ENCODE data around the gene KCND3. TPM values are rescaled to one million over a fixed set of nuclear protein-coding genes. Genes with fewer than 3 reads are reported as not detected.

Gene KCND3
- total RNA-seq, 5 donors from 2014 or later (not counting 1 experiment from before 2014, with no cell fraction given) = not detected

DNA sequence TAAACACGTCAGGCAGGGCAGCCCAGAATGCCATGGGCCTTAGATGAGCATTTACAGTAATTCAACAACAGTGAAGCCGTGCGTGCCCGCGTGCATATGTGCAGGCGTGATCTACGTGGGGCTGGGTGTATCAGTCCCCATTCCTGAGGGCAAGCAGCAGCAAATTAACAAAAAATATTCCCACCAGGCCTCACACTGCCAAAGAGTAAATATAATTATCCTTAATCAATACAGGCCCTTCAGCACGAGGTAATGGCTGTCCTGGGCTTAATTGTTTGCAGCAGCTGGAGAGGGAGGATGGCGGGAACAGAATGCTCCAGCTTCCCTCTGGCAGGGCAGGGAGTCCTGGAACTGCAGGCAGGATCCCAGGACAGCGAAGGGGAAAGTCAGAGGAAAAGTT is 142.0 kb downstream of the KCND3 start:
- Histone ChIP-seq H3K4me3 (ENCODE audit: control insufficient read depth in 1 of 2, extremely low read depth in 1 of 2, low read length in 1 of 2) (no peak overlapping the region), H3K36me3 (ENCODE audit: control insufficient read depth in 2 of 2, extremely low read depth in 1 of 2, insufficient read depth in 1 of 2, low read length in 1 of 2) (no peaks in the 10 kb centered on the region), H3K27me3 (replicated peaks in 1 of 2; ENCODE audit: control insufficient read depth in 2 of 2, extremely low read depth in 1 of 2, insufficient read depth in 2 of 2, low read length in 1 of 2) (peaks cover 2 to 27% of the 10 kb centered on the region in 2 experiments), H3K9me3 (no peaks in the 10 kb centered on the region), H3K27ac (ENCODE audit: low read length) (no peak overlapping the region), H3K4me1 (ENCODE audit: control insufficient read depth in 1 of 2, extremely low read depth in 1 of 2, insufficient read depth in 2 of 2, low read length in 2 of 2) (no peaks in the 10 kb centered on the region)
- CTCF ChIA-PET = no interaction called here
- WGBS (ENCODE audit: insufficient coverage) = 85% methylated on average over 6 of the region's 10 CpGs
- ATAC-seq (replicated peaks in 1 of 4) (no peak), DNase-seq (no peak)
- Mint-ChIP-seq H3K9me3 (no peaks in the 10 kb centered on the region), H3K4me1 (no peaks in the 10 kb centered on the region), H3K4me3 (no peak overlapping the region), H3K27ac (no peak overlapping the region), H3K27me3 (peaks cover 34 to 42% of the 10 kb centered on the region in 2 donors), H3K36me3 (no peaks in the 10 kb centered on the region)
- POLR2A ChIA-PET = no interaction called here

GRCh38 chr1:111846842-111847241 is 142.6 kb downstream of the KCND3 start:
- Mint-ChIP-seq H3K4me3 (no peak overlapping the region), H3K27me3 (peaks cover 34 to 38% of the 10 kb centered on the region in 2 donors), H3K9me3 (no peaks in the 10 kb centered on the region), H3K36me3 (no peaks in the 10 kb centered on the region), H3K27ac (no peak overlapping the region), H3K4me1 (no peaks in the 10 kb centered on the region)
- CTCF ChIA-PET = no interaction called here
- Histone ChIP-seq H3K27ac (ENCODE audit: low read length) (no peak overlapping the region), H3K9me3 (no peaks in the 10 kb centered on the region), H3K4me3 (ENCODE audit: control insufficient read depth in 1 of 2, extremely low read depth in 1 of 2, low read length in 1 of 2) (no peak overlapping the region), H3K4me1 (ENCODE audit: control insufficient read depth in 1 of 2, extremely low read depth in 1 of 2, insufficient read depth in 2 of 2, low read length in 2 of 2) (no peaks in the 10 kb centered on the region), H3K36me3 (ENCODE audit: control insufficient read depth in 2 of 2, extremely low read depth in 1 of 2, insufficient read depth in 1 of 2, low read length in 1 of 2) (no peaks in the 10 kb centered on the region), H3K27me3 (replicated peaks in 1 of 2; ENCODE audit: control insufficient read depth in 2 of 2, extremely low read depth in 1 of 2, insufficient read depth in 2 of 2, low read length in 1 of 2) (peaks cover 2 to 27% of the 10 kb centered on the region in 2 experiments)
- POLR2A ChIA-PET = no interaction called here
- ATAC-seq (replicated peaks in 1 of 4) = no peak
- 78% methylated on average over 1 of the region's 8 CpGs for WGBS (ENCODE audit: insufficient coverage)
- DNase-seq = no peak

- Mint-ChIP-seq H3K4me1 (no peaks in the 10 kb centered on the region), H3K9me3 (no peaks in the 10 kb centered on the region), H3K27ac (no peak overlapping the region), H3K4me3 (no peak overlapping the region), H3K27me3 (peaks cover 16 to 20% of the 10 kb centered on the region in 2 donors), H3K36me3 (no peaks in the 10 kb centered on the region)
- Histone ChIP-seq H3K27me3 (replicated peaks in 1 of 2; ENCODE audit: control insufficient read depth in 2 of 2, extremely low read depth in 1 of 2, insufficient read depth in 2 of 2, low read length in 1 of 2) (peaks cover 0 to 18% of the 10 kb centered on the region in 2 experiments), H3K4me1 (ENCODE audit: control insufficient read depth in 1 of 2, extremely low read depth in 1 of 2, insufficient read depth in 2 of 2, low read length in 2 of 2) (no peaks in the 10 kb centered on the region), H3K4me3 (ENCODE audit: control insufficient read depth in 1 of 2, extremely low read depth in 1 of 2, low read length in 1 of 2) (no peak overlapping the region), H3K27ac (ENCODE audit: low read length) (no peak overlapping the region), H3K36me3 (ENCODE audit: control insufficient read depth in 2 of 2, extremely low read depth in 1 of 2, insufficient read depth in 1 of 2, low read length in 1 of 2) (no peaks in the 10 kb centered on the region), H3K9me3 (no peaks in the 10 kb centered on the region)
- ATAC-seq (replicated peaks in 1 of 4) = no peak
- CTCF ChIA-PET = no interaction called here
- WGBS (ENCODE audit: insufficient coverage) = 50% methylated on average over 2 of the region's 2 CpGs
- DNase-seq = no peak
- POLR2A ChIA-PET = no interaction called here
These were observed 146.3 kb downstream of the KCND3 start for GRCh38 chr1:111843177-111843576.

- no peak for ATAC-seq (replicated peaks in 1 of 4)
- POLR2A ChIA-PET = no interaction called here
- no peaks in the 10 kb centered on the region for H3K4me1 ChIP-seq (ENCODE audit: control insufficient read depth in 1 of 2, extremely low read depth in 1 of 2, insufficient read depth in 2 of 2, low read length in 2 of 2)
- Mint-ChIP-seq H3K4me3 (no peak overlapping the region), H3K36me3 (no peaks in the 10 kb centered on the region), H3K4me1 (no peaks in the 10 kb centered on the region), H3K9me3 (no peaks in the 10 kb centered on the region), H3K27me3 (peaks cover 16 to 23% of the 10 kb centered on the region in 2 donors), H3K27ac (no peak overlapping the region)
- CTCF ChIA-PET = no interaction called here
- no peak overlapping the region for H3K4me3 ChIP-seq (ENCODE audit: control insufficient read depth in 1 of 2, extremely low read depth in 1 of 2, low read length in 1 of 2)
- H3K9me3 ChIP-seq = no peaks in the 10 kb centered on the region
- WGBS (ENCODE audit: insufficient coverage) = 72% methylated on average over 3 of the region's 3 CpGs
- DNase-seq = no peak
- H3K27me3 ChIP-seq (replicated peaks in 1 of 2; ENCODE audit: control insufficient read depth in 2 of 2, extremely low read depth in 1 of 2, insufficient read depth in 2 of 2, low read length in 1 of 2) = peaks cover 0 to 12% of the 10 kb centered on the region in 2 experiments
- H3K27ac ChIP-seq (ENCODE audit: low read length) = no peak overlapping the region
- H3K36me3 ChIP-seq (ENCODE audit: control insufficient read depth in 2 of 2, extremely low read depth in 1 of 2, insufficient read depth in 1 of 2, low read length in 1 of 2) = no peaks in the 10 kb centered on the region
These were observed 147.1 kb downstream of the KCND3 start for GRCh38 chr1:111842411-111842810.

GRCh38 chr1:111841746-111842145 is 147.7 kb downstream of the KCND3 start:
- no CpG with 5 or more reads among the region's 2 CpGs for WGBS (ENCODE audit: insufficient coverage)
- Mint-ChIP-seq H3K4me1 (no peaks in the 10 kb centered on the region), H3K36me3 (no peaks in the 10 kb centered on the region), H3K9me3 (no peaks in the 10 kb centered on the region), H3K4me3 (no peak overlapping the region), H3K27ac (no peak overlapping the region), H3K27me3 (peaks cover 13 to 23% of the 10 kb centered on the region in 2 donors)
- no peaks in the 10 kb centered on the region for H3K36me3 ChIP-seq (ENCODE audit: control insufficient read depth in 2 of 2, extremely low read depth in 1 of 2, insufficient read depth in 1 of 2, low read length in 1 of 2)
- peaks cover 0 to 12% of the 10 kb centered on the region in 2 experiments for H3K27me3 ChIP-seq (replicated peaks in 1 of 2; ENCODE audit: control insufficient read depth in 2 of 2, extremely low read depth in 1 of 2, insufficient read depth in 2 of 2, low read length in 1 of 2)
- H3K9me3 ChIP-seq = no peaks in the 10 kb centered on the region
- CTCF ChIA-PET = no interaction called here
- H3K27ac ChIP-seq (ENCODE audit: low read length) = no peak overlapping the region
- H3K4me3 ChIP-seq (ENCODE audit: control insufficient read depth in 1 of 2, extremely low read depth in 1 of 2, low read length in 1 of 2) = no peak overlapping the region
- no peaks in the 10 kb centered on the region for H3K4me1 ChIP-seq (ENCODE audit: control insufficient read depth in 1 of 2, extremely low read depth in 1 of 2, insufficient read depth in 2 of 2, low read length in 2 of 2)
- no peak for DNase-seq
- POLR2A ChIA-PET = no interaction called here
- no peak for ATAC-seq (replicated peaks in 1 of 4)

- 84% methylated on average over 5 of the region's 7 CpGs for WGBS (ENCODE audit: insufficient coverage)
- Histone ChIP-seq H3K4me3 (ENCODE audit: control insufficient read depth in 1 of 2, extremely low read depth in 1 of 2, low read length in 1 of 2) (no peak overlapping the region), H3K4me1 (ENCODE audit: control insufficient read depth in 1 of 2, extremely low read depth in 1 of 2, insufficient read depth in 2 of 2, low read length in 2 of 2) (no peaks in the 10 kb centered on the region), H3K9me3 (no peaks in the 10 kb centered on the region), H3K27me3 (replicated peaks in 1 of 2; ENCODE audit: control insufficient read depth in 2 of 2, extremely low read depth in 1 of 2, insufficient read depth in 2 of 2, low read length in 1 of 2) (peaks cover 0 to 12% of the 10 kb centered on the region in 2 experiments), H3K36me3 (ENCODE audit: control insufficient read depth in 2 of 2, extremely low read depth in 1 of 2, insufficient read depth in 1 of 2, low read length in 1 of 2) (no peaks in the 10 kb centered on the region), H3K27ac (ENCODE audit: low read length) (no peak overlapping the region)
- H3K27ac Mint-ChIP-seq = no peak overlapping the region
- no peaks in the 10 kb centered on the region for H3K36me3 Mint-ChIP-seq
- H3K4me3 Mint-ChIP-seq = no peak overlapping the region
- no peak for ATAC-seq (replicated peaks in 1 of 4)
- H3K4me1 Mint-ChIP-seq = no peaks in the 10 kb centered on the region
- ChIA-PET POLR2A (no interaction called here), CTCF (no interaction called here)
- DNase-seq = no peak
- peaks cover 8 to 26% of the 10 kb centered on the region in 2 donors for H3K27me3 Mint-ChIP-seq
- no peaks in the 10 kb centered on the region for H3K9me3 Mint-ChIP-seq
These were observed 148.3 kb downstream of the KCND3 start for GRCh38 chr1:111841189-111841588.

- Histone ChIP-seq H3K27ac (ENCODE audit: low read length) (no peak overlapping the region), H3K4me3 (ENCODE audit: control insufficient read depth in 1 of 2, extremely low read depth in 1 of 2, low read length in 1 of 2) (no peak overlapping the region), H3K9me3 (no peaks in the 10 kb centered on the region), H3K27me3 (replicated peaks in 1 of 2; ENCODE audit: control insufficient read depth in 2 of 2, extremely low read depth in 1 of 2, insufficient read depth in 2 of 2, low read length in 1 of 2) (peaks cover 4 to 14% of the 10 kb centered on the region in 2 experiments), H3K36me3 (ENCODE audit: control insufficient read depth in 2 of 2, extremely low read depth in 1 of 2, insufficient read depth in 1 of 2, low read length in 1 of 2) (no peaks in the 10 kb centered on the region), H3K4me1 (ENCODE audit: control insufficient read depth in 1 of 2, extremely low read depth in 1 of 2, insufficient read depth in 2 of 2, low read length in 2 of 2) (no peaks in the 10 kb centered on the region)
- Mint-ChIP-seq H3K27me3 (peaks cover 4 to 23% of the 10 kb centered on the region in 2 donors), H3K4me1 (no peaks in the 10 kb centered on the region), H3K27ac (no peak overlapping the region), H3K9me3 (no peaks in the 10 kb centered on the region), H3K36me3 (no peaks in the 10 kb centered on the region), H3K4me3 (no peak overlapping the region)
- ATAC-seq (replicated peaks in 1 of 4) (no peak), DNase-seq (no peak)
- WGBS (ENCODE audit: insufficient coverage) = 66% methylated on average over 4 of the region's 7 CpGs
- POLR2A ChIA-PET = no interaction called here
- CTCF ChIA-PET = interaction anchor here in 1 of 2 donors (0.6 kb wide), 1 partner anchor 9 kb away, joined by 3 read pairs; no protein-coding TSS in a partner anchor
These were observed 152.1 kb downstream of the KCND3 start for GRCh38 chr1:111837393-111837792.

Data from T-cell (primary cell).